PC-3 (cell line): Measurements from ENCODE around the gene SPIRE1. TPM values are rescaled to one million over a fixed set of nuclear protein-coding genes. Genes with fewer than 3 reads are reported as not detected.

Experiments
- ATAC-seq: fragments of 200-7000 bp; cut with Tn5 transposase; 2 replicates; pipeline ENCODE4 v1.9.1; 2020; ENCODE audit warnings: mild to moderate bottlenecking, moderate library complexity
- BruUV-seq: library from RNA; stranded (reverse); fragments of 400-500 nt; replicated peaks from 2 replicates; lab custom pipeline; 2021; lab: Mats Ljungman, UMichigan
- CTCF ChIA-PET: fragments of 300-600 bp; sonication (Branson Sonifier 250); formaldehyde crosslinking; loops from one replicate; lab custom pipeline; 2022; ENCODE audit warnings: antibody characterized with exemption; lab: Charles Lee
- POLR2A ChIA-PET: fragments of 300-600 bp; sonication (Branson Sonifier 250); formaldehyde crosslinking; loops from one replicate; lab custom pipeline; 2022; ENCODE audit warnings: antibody characterized with exemption; ENCODE audit not compliant: unreplicated experiment; lab: Charles Lee
- DNase-seq: peaks from one replicate; pipeline ENCODE4 v3.0.0-alpha.2; 2015
- H2AFZ ChIP-seq: fragments of 300-600 bp; sonication (generic); 2 replicates; pipeline ENCODE4 v1.6.0; 2016; ENCODE audit warnings: antibody characterized with exemption, low read length
- H3F3A ChIP-seq: fragments of 300-600 bp; sonication (generic); one replicate; pipeline ENCODE4 v1.6.0; 2017; ENCODE audit warnings: antibody characterized with exemption, low read length, control low read depth, mild to moderate bottlenecking; ENCODE audit not compliant: unreplicated experiment
- H3K27ac ChIP-seq: fragments of 300-600 bp; sonication (generic); 2 replicates; pipeline ENCODE4 v1.5.1; 2016; ENCODE audit warnings: mild to moderate bottlenecking, low read length
- H3K27me3 ChIP-seq: fragments of 300-600 bp; sonication (generic); 2 replicates; pipeline ENCODE4 v1.6.1; 2016; ENCODE audit warnings: low read length, mixed read lengths
- H3K36me3 ChIP-seq: fragments of 300-600 bp; sonication (generic); 2 replicates; pipeline ENCODE4 v1.6.1; 2016; ENCODE audit warnings: low read depth, mixed run types, low read length, mixed read lengths
- H3K4me1 ChIP-seq: fragments of 300-600 bp; sonication (generic); 2 replicates; pipeline ENCODE4 v1.5.1; 2016; ENCODE audit warnings: low read length; ENCODE audit not compliant: insufficient read depth
- H3K4me2 ChIP-seq: fragments of 300-600 bp; sonication (generic); 2 replicates; pipeline ENCODE4 v1.6.0; 2016; ENCODE audit warnings: low read length
- H3K4me3 ChIP-seq: fragments of 300-600 bp; sonication (generic); 2 replicates; pipeline ENCODE4 v1.5.1; 2016; ENCODE audit warnings: mild to moderate bottlenecking, low read length, mixed read lengths
- H3K79me2 ChIP-seq: fragments of 300-600 bp; sonication (generic); 2 replicates; pipeline ENCODE4 v1.6.1; 2017; ENCODE audit warnings: low read length, mixed read lengths
- H3K9ac ChIP-seq: fragments of 300-600 bp; sonication (generic); 2 replicates; pipeline ENCODE4 v1.6.0; 2016; ENCODE audit warnings: mild to moderate bottlenecking, low read length
- H3K9me2 ChIP-seq: fragments of 300-600 bp; sonication (generic); replicated peaks from 2 replicates; pipeline ENCODE4 v1.6.1; 2016; ENCODE audit warnings: mixed run types, low read length, mixed read lengths
- H3K9me3 ChIP-seq: fragments of 300-600 bp; sonication (generic); 2 replicates; pipeline ENCODE4 v1.6.1; 2016; ENCODE audit warnings: low read length, mixed read lengths
- H4K20me1 ChIP-seq: fragments of 300-600 bp; sonication (generic); 2 replicates; pipeline ENCODE4 v1.6.1; 2016; ENCODE audit warnings: low read length, mixed read lengths
- CTCF ChIP-seq: fragments of 300-600 bp; sonication (generic); conservative IDR thresholded peaks from 2 replicates; pipeline ENCODE4 v1.5.1; 2017; ENCODE audit warnings: antibody characterized with exemption, low read depth, mild to moderate bottlenecking, low read length
- EZH2 ChIP-seq: fragments of 300-600 bp; sonication (generic); IDR thresholded peaks from one replicate; pipeline ENCODE4 v1.6.1; 2017; ENCODE audit warnings: antibody characterized with exemption, mild to moderate bottlenecking, low read length; ENCODE audit not compliant: unreplicated experiment
- EZH2phosphoT487 ChIP-seq: fragments of 300-600 bp; sonication (generic); IDR thresholded peaks from 2 replicates; pipeline ENCODE4 v1.6.1; 2018; ENCODE audit warnings: mild to moderate bottlenecking, antibody characterized with exemption, low read length, borderline replicate concordance
- intact Hi-C: fragments of 100-400 bp; cut with micrococcal nuclease; formaldehyde crosslinking; loops from 2 replicates; pipeline ENCODE4 v1.9.0; 2023
- total RNA-seq: library from RNA; depleted of rRNA; stranded (reverse); fragments of >200 nt; gene quantifications from 2 replicates; pipeline ENCODE4 v1.2.3, GENCODE V29; 2014

Gene SPIRE1
- total RNA-seq, 1 experiment from 2014 or later: 32.4 TPM

GRCh38 chr18:12652861-12653401, 5.0 kb downstream of the SPIRE1 start:
- Histone ChIP-seq H3F3A (no peaks in the 10 kb centered on the region), H3K27ac (no peak overlapping the region), H3K36me3 (no peaks in the 10 kb centered on the region), H3K9me2 (no peaks in the 10 kb centered on the region), H4K20me1 (peaks cover 26% of the 10 kb centered on the region), H3K9ac (no peak overlapping the region), H3K79me2 (peaks cover 91% of the 10 kb centered on the region), H2AFZ (no peak overlapping the region), H3K27me3 (no peaks in the 10 kb centered on the region), H3K4me2 (peak overlapping the region; percentile 20; the same call in 1 of the 2 replicates), H3K9me3 (no peaks in the 10 kb centered on the region), H3K4me3 (no peak overlapping the region), H3K4me1 (peaks cover 28% of the 10 kb centered on the region)
- intact Hi-C loops: no loop called here
- no TSS peak for BruUV-seq
- CTCF ChIA-PET: no interaction called here
- ATAC-seq (peak; percentile 31), DNase-seq (peak; percentile 30)
- TF ChIP-seq EZH2phosphoT487 (no peak), CTCF (no peak), EZH2 (no peak)
- POLR2A ChIA-PET: interaction anchor here (0.6 kb wide), 1 partner anchor 12 kb away, joined by 3 read pairs; no protein-coding TSS in a partner anchor

- H3K4me3 ChIP-seq: no peak overlapping the region
- H3K9ac ChIP-seq: no peak overlapping the region
- TF ChIP-seq EZH2: no peak
- TF ChIP-seq EZH2phosphoT487: no peak
- TF ChIP-seq CTCF: no peak
- no peak overlapping the region for H3K27ac ChIP-seq
- ATAC-seq (no peak), DNase-seq (no peak)
- H3K4me2 ChIP-seq: no peak overlapping the region
- intact Hi-C loops: no loop called here
- H3K79me2 ChIP-seq: peaks cover 97% of the 10 kb centered on the region
- CTCF ChIA-PET: no interaction called here
- no TSS peak for BruUV-seq
- H3K27me3 ChIP-seq: no peaks in the 10 kb centered on the region
- no peaks in the 10 kb centered on the region for H3K9me3 ChIP-seq
- POLR2A ChIA-PET: no interaction called here
- no peaks in the 10 kb centered on the region for H3F3A ChIP-seq
- no peaks in the 10 kb centered on the region for H3K9me2 ChIP-seq
- H3K36me3 ChIP-seq: no peaks in the 10 kb centered on the region; the same call in 1 of the 2 replicates
- peaks cover 28% of the 10 kb centered on the region for H3K4me1 ChIP-seq
- no peak overlapping the region for H2AFZ ChIP-seq
- H4K20me1 ChIP-seq: peaks cover 26% of the 10 kb centered on the region
Measured at GRCh38 chr18:12651651-12652050, 6.3 kb downstream of the SPIRE1 start.

GRCh38 chr18:12647773-12648172, 10.1 kb downstream of the SPIRE1 start:
- CTCF ChIA-PET: no interaction called here
- Histone ChIP-seq H3K79me2 (peaks cover 97% of the 10 kb centered on the region), H2AFZ (no peak overlapping the region), H3K9me3 (no peaks in the 10 kb centered on the region), H3K4me3 (no peak overlapping the region), H3K9ac (no peak overlapping the region), H3K27ac (no peak overlapping the region), H4K20me1 (0 out of 2 replicates have a peak, but pooled peaks cover 9% of the 10 kb centered on the region), H3K4me2 (no peak overlapping the region), H3K9me2 (no peaks in the 10 kb centered on the region), H3F3A (no peaks in the 10 kb centered on the region), H3K4me1 (peaks cover 37% of the 10 kb centered on the region), H3K27me3 (no peaks in the 10 kb centered on the region), H3K36me3 (no peaks in the 10 kb centered on the region; the same call in 1 of the 2 replicates)
- intact Hi-C loops: loop anchor here (10.0 kb wide), 1 partner anchor 63 kb away; no protein-coding TSS in a partner anchor
- POLR2A ChIA-PET: no interaction called here
- ATAC-seq (no peak), DNase-seq (no peak)
- TF ChIP-seq EZH2phosphoT487: no peak
- no peak for TF ChIP-seq EZH2
- TF ChIP-seq CTCF: no peak
- no TSS peak for BruUV-seq
